IPS DF 6.9 (cell line): ENCODE measurements around the gene MIXL1.
"Not testable (repeated sequence)": the region's sequence is repeated elsewhere in the genome, so short reads cannot be mapped to it uniquely, and the experiment has no call there.

Experiments used
- DNase-seq: peaks from one replicate; pipeline ENCODE4 v3.0.0-alpha.2; 2013; ENCODE audit warnings: low read depth, low spot score
- H3K27ac ChIP-seq: one replicate; pipeline ENCODE4 v1.5.1; 2013; ENCODE audit warnings: low read length, control low read depth
- H3K27me3 ChIP-seq: 2 replicates; pipeline ENCODE4 v1.6.1; 2013; ENCODE audit warnings: mild to moderate bottlenecking, low read length; ENCODE audit not compliant: control insufficient read depth, insufficient read depth
- H3K36me3 ChIP-seq: 2 replicates; pipeline ENCODE4 v1.6.1; 2013; ENCODE audit warnings: low read length; ENCODE audit not compliant: control insufficient read depth, insufficient read depth
- H3K4me1 ChIP-seq: 2 replicates; pipeline ENCODE4 v1.6.1; 2013; ENCODE audit warnings: low read length; ENCODE audit not compliant: control insufficient read depth, insufficient read depth
- H3K4me3 ChIP-seq: 2 replicates; pipeline ENCODE4 v1.5.1; 2013; ENCODE audit warnings: mild to moderate bottlenecking, low read length
- H3K9me3 ChIP-seq: 2 replicates; pipeline ENCODE4 v1.6.1; 2013; ENCODE audit warnings: low read length, inconsistent platforms; ENCODE audit not compliant: control insufficient read depth, insufficient read depth
- WGBS: extraction: QIAGEN DNeasy Blood & Tissue Kit; methylation state at CpG from one replicate; pipeline ENCODE4 v1.1.7; 2013; ENCODE audit warnings: mixed read lengths, missing lambda C conversion rate; ENCODE audit not compliant: insufficient read length, insufficient coverage; 5-methylcytosine and 5-hydroxymethylcytosine counted together

The MIXL1 gene

GRCh38 chr1:226201029-226201593 lies 22.4 kb upstream of the MIXL1 start:
- Histone ChIP-seq H3K27ac (no peak overlapping the region), H3K9me3 (no peaks in the 10 kb centered on the region), H3K27me3 (no peaks in the 10 kb centered on the region), H3K36me3 (no peaks in the 10 kb centered on the region), H3K4me3 (no peak overlapping the region), H3K4me1 (no peaks in the 10 kb centered on the region)
- no peak for DNase-seq
- no CpG with 5 or more reads among the region's 5 CpGs for WGBS

- H3K4me3 ChIP-seq = no peak overlapping the region
- no peak overlapping the region for H3K27ac ChIP-seq
- no peaks in the 10 kb centered on the region for H3K9me3 ChIP-seq
- H3K27me3 ChIP-seq = no peaks in the 10 kb centered on the region
- no peaks in the 10 kb centered on the region for H3K36me3 ChIP-seq
- H3K4me1 ChIP-seq = no peaks in the 10 kb centered on the region
- no CpG with 5 or more reads among the region's 3 CpGs for WGBS
- DNase-seq = no peak
These were observed 21.2 kb upstream of the MIXL1 start for GRCh38 chr1:226202246-226202645.

- H3K4me3 ChIP-seq, H3K36me3 ChIP-seq, DNase-seq, H3K27me3 ChIP-seq, H3K27ac ChIP-seq, H3K9me3 ChIP-seq, H3K4me1 ChIP-seq: not testable (repeated sequence)
- WGBS = no CpG with 5 or more reads among the region's 6 CpGs
These were observed 20.8 kb upstream of the MIXL1 start for GRCh38 chr1:226202666-226203065.

GRCh38 chr1:226203240-226203639 lies 20.2 kb upstream of the MIXL1 start:
- Histone ChIP-seq H3K27ac (no peak overlapping the region), H3K4me1 (no peaks in the 10 kb centered on the region)

GRCh38 chr1:226203655-226204054 lies 19.8 kb upstream of the MIXL1 start:
- WGBS = no CpG with 5 or more reads among the region's 4 CpGs
- no peak overlapping the region for H3K27ac ChIP-seq
- H3K4me3 ChIP-seq = no peak overlapping the region
- no peaks in the 10 kb centered on the region for H3K36me3 ChIP-seq
- no peaks in the 10 kb centered on the region for H3K9me3 ChIP-seq
- no peak for DNase-seq
- H3K27me3 ChIP-seq = no peaks in the 10 kb centered on the region
- no peaks in the 10 kb centered on the region for H3K4me1 ChIP-seq

More at GRCh38 chr1:226203240-226203639, 20.2 kb upstream of the MIXL1 start:
- no CpG with 5 or more reads among the region's 1 CpG for WGBS
- H3K9me3 ChIP-seq = no peaks in the 10 kb centered on the region
- DNase-seq = no peak
- no peaks in the 10 kb centered on the region for H3K27me3 ChIP-seq
- H3K4me3 ChIP-seq = no peak overlapping the region
- no peaks in the 10 kb centered on the region for H3K36me3 ChIP-seq

- H3K27me3 ChIP-seq = no peaks in the 10 kb centered on the region
- no peak overlapping the region for H3K27ac ChIP-seq
- H3K4me1 ChIP-seq = no peaks in the 10 kb centered on the region
- no peak for DNase-seq
- no peaks in the 10 kb centered on the region for H3K36me3 ChIP-seq
- H3K4me3 ChIP-seq = no peak overlapping the region
- no peaks in the 10 kb centered on the region for H3K9me3 ChIP-seq
These were observed 19.3 kb upstream of the MIXL1 start for GRCh38 chr1:226204198-226204597.

- Histone ChIP-seq H3K27ac (no peak overlapping the region), H3K9me3 (no peaks in the 10 kb centered on the region), H3K4me1 (peaks cover 3% of the 10 kb centered on the region; the same call in 1 of the 2 replicates), H3K4me3 (no peak overlapping the region), H3K27me3 (no peaks in the 10 kb centered on the region), H3K36me3 (no peaks in the 10 kb centered on the region)
- no CpG with 5 or more reads among the region's 5 CpGs for WGBS
- no peak for DNase-seq
These were observed 16.4 kb upstream of the MIXL1 start for GRCh38 chr1:226207048-226207447.

- Histone ChIP-seq H3K9me3 (no peaks in the 10 kb centered on the region), H3K27ac (no peak overlapping the region), H3K36me3 (no peaks in the 10 kb centered on the region), H3K4me1 (peaks cover 5% of the 10 kb centered on the region; the same call in 1 of the 2 replicates), H3K4me3 (no peak overlapping the region), H3K27me3 (no peaks in the 10 kb centered on the region)
- no CpG with 5 or more reads among the region's 17 CpGs for WGBS
- no peak for DNase-seq
These were observed 14.0 kb upstream of the MIXL1 start for GRCh38 chr1:226209307-226210059.

- H3K4me3 ChIP-seq = no peak overlapping the region
- no peak overlapping the region for H3K27ac ChIP-seq
- no peak for DNase-seq
- H3K4me1 ChIP-seq = peaks cover 5% of the 10 kb centered on the region; the same call in 1 of the 2 replicates
- WGBS = no CpG with 5 or more reads among the region's 7 CpGs
- H3K9me3 ChIP-seq = no peaks in the 10 kb centered on the region
- no peaks in the 10 kb centered on the region for H3K27me3 ChIP-seq
- H3K36me3 ChIP-seq = no peaks in the 10 kb centered on the region
These were observed 12.8 kb upstream of the MIXL1 start for GRCh38 chr1:226210571-226211176.

GRCh38 chr1:226211181-226211821 lies 12.2 kb upstream of the MIXL1 start:
- no CpG with 5 or more reads among the region's 5 CpGs for WGBS
- H3K36me3 ChIP-seq = no peaks in the 10 kb centered on the region
- no peaks in the 10 kb centered on the region for H3K27me3 ChIP-seq
- H3K4me1 ChIP-seq = peaks cover 5% of the 10 kb centered on the region; the same call in 1 of the 2 replicates
- no peaks in the 10 kb centered on the region for H3K9me3 ChIP-seq
- no peak for DNase-seq
- no peak overlapping the region for H3K4me3 ChIP-seq
- H3K27ac ChIP-seq = no peak overlapping the region
